HG02981 (cell line): Measurements from ENCODE around the gene BSND.

Experiments used
- ATAC-seq: cut with Tn5 transposase; IDR thresholded peaks from one replicate; pipeline ENCODE4 v1.9.1; 2021; ENCODE audit warnings: mild to moderate bottlenecking, moderate library complexity; ENCODE audit not compliant: unreplicated experiment

BSND gene

DNA sequence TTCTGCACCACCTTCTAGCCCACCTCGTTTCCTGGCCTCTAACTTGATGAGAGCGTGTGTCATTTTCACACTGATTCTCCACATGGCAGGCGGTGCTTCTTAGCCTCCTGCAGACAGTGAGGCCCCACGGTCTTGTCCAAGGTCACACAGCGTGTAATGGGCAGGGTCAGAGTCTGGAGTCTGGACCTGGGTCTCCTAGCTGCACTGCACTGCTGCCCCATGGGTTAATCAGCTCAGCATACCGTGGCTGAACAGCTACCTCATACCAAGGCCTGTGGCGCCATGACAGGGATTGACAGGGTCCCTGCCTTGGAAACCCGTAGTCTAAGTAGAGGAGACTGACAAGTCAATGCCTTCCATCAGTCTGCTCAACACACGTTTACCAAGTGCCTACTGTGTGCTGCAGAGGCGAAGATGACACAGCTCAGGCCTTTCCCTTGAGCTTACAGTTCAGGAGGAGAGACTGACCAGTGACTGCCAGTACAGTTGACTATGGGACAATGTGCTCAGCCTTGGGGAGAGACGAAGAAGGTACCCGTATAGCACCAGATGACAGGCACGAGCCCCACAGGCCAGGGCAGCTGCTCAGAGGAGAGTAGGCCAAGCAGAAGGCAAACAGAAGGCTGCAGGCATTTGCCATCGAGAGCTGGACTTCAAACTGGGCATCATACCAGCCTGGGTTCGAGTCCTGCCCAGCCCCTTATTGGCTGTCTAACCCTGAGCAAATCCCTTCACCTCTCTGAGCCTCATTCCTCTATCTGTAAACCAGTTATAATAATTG, 46.1 kb downstream of the BSND start:
- ATAC-seq = no peak

DNA sequence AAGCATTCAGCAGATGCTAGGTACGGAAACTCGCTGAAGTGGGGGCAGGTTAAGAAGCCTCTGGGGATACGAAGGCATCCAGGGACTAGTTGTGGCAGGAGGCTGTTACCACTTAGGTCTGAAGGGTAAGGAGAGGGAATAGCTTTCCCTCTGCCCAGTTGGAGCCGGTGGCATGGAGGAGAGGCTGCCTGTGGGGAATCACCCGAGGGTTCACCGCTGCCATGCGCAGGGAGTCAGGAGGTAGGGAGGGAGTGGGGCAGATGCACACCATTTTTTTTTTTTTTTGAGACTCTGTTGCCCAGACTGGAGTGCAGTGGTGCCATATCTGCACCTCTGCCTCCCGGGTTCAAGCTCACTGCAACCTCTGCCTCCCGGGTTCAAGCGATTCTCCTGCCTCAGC, 46.7 kb downstream of the BSND start:
- no peak for ATAC-seq

DNA sequence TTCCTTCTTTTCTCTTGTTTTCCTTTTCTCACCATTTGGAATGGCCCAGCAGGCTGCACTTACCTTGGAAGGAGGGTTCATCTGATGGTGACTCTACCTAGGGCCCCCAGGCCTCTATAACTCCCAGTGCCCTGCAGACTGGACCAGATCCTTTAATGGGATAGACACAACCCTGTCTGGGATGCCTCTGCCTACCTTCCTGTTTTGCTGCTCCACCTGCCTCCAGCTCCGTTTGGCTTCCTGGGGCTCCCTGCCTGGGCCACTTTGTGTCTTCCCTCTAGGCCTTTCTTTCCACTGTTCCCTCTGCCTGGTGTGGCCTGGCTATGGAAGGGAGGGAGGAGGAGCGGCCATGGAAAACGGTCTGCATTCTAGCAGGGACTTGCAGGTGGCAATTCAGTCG, 48.1 kb downstream of the BSND start:
- no peak for ATAC-seq

DNA sequence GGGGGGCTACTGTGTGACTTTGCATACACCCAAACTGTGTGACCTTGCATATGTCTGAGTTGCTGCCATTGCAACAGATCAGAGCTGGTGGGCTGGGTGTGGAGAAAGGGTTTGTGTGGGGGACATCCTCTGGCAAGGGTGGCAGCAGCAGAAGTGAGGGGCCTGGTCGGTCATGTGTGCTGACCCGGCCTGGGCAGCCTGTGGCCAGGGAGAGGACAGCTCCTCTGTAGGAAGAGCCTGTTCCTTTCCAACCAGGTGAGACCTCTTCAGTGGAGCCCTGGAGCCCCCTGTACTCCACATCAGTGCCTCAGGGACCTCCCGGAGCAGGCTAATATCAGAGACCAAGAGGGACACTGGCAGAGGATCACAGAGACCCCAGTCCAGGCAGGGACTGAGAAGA, 48.9 kb downstream of the BSND start:
- no peak for ATAC-seq

DNA sequence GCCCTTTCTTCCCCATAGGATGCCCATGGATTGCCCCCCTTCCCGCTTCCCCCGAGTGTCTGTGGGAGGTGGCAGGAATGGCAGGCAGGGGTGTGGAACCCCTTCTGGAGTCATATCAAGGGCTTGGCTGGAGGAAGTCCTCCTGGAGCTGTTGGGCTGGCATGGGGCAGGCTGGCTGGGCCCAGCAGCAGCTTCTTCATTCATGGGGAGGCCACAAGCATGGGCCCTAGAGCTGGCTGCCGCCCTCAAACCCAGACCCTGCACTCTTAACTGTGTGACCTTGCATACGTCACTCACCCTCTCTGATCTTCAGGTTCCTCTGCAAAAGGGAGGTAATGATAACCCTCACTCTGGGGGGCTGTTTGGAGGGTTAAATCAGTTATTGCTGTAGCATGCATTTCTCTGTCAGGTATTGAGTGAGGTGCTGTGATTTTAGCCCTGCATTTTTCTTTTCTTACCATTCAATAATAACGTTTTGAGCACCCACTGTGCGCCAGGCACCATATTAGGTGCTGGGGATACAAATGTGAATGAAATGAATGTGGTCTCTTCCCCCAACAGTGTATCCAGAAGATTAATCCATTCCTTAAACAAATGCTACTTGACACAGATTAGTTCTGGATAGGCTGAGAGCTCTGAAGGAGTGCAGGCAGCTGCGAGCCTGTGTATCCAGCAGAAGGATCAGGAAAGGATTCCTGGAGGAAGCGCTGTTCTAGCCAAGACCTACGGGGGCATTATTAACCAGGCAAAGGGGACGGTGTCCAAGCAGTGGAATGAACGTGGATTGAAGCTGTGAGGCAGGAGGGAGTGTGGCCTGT, 49.9 kb downstream of the BSND start:
- no peak for ATAC-seq

DNA sequence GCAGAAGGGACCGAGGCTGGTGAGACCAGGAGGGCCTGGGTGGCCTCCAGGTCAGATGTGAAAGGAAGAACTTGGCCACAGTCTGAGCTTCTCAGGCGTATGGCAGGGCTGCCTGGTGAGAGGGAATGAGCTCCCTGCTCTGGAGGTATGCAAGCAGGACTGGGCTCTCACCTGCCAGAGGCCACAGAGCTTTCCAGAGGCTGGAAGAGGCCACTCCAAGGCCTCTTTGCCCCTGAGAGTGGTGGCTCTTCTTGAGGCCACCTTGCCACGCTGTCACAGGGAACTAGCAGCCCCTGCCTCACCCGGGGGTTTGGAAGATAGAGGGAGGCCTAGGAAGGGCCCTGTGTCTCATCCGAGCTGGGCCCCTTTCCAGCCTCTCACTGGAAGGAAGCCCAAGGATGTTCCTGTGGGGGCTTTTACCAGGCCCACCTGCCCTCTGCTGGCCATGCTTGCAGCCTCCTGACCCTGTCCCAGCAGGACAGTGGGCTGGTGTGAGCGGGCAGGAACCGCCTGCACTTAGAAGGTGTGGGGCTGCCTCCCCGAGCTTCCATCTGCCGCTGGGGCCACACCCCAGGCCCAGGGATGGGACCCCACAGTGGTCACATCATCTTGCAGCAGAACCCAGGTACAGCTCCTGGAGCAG, 50.7 kb downstream of the BSND start:
- no peak for ATAC-seq

DNA sequence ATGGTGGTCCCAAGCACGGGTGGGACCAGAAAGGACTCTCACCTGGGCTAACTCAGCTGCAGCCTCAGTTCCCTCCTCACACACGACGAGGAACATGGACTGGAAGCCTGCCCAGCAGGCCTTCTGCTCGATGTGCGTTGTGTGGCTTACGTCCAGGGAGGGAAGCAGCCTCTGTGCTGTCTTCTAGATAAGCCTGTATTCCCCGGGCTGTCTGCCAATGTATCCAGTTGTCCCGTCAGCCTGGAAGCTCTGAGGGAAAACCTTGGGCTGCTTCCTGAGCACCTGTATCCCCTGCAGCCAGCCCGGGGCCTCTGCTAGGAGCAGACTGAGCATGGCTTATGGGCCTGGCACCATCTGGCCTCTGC, 51.2 kb downstream of the BSND start:
- ATAC-seq = no peak

DNA sequence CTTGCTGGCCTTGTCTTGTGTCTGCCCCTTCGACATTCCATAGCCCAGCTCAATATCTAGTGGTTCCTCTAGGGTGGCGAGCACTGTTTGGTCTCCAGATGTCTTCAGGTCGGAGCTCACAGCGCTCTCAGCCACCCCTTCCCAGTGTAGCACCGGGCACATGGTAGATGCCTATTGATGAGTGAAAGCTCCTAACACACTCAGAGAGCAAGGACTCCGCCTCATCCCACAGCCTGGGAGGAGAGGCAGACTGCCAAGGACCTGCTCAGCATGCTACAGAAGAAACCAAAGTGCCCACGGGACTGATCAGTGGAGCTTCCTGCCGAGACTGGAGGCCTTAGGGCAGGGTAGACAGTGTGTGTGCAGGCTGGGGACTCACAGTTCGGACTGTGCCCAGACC, 51.5 kb downstream of the BSND start:
- ATAC-seq = no peak

DNA sequence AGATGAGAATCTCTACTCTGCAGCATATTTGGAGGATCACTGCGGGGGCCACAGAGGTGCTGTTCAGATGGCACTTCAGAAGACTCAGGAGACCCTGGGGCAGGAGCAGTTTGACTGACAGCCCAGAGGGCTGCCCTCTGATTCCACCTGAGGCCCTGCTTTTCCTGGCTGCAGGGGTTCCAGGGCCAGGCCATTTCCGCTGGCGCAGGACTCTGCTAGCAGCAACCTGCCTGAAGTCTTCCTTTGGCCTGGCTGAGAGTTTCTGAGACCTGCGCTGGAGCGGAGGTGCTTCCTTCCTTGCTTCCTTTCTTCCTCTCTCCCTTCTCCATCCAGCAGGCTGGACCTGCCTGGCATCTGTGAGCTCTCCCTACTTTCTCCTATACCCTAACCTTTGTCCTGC, 52.4 kb downstream of the BSND start:
- no peak for ATAC-seq

DNA sequence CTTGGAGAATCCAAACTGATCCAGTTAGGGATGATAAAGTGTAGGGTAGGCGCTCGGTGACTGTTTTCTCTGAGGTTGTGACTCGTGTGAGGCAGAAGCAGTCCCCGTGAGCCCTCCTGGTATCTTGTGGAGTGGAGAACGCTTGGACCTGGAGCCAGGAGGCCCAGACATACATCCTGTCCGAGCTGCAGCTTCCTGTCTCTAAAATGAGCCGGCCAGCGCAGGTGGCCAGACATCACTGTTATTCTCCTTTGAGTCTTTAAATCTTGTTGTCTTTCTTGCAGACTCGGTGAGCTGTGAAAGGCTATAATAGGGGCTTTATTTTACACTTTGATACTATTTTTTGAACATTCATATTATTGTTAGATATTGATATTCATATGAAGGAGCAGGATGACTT, 52.9 kb downstream of the BSND start:
- no peak for ATAC-seq

DNA sequence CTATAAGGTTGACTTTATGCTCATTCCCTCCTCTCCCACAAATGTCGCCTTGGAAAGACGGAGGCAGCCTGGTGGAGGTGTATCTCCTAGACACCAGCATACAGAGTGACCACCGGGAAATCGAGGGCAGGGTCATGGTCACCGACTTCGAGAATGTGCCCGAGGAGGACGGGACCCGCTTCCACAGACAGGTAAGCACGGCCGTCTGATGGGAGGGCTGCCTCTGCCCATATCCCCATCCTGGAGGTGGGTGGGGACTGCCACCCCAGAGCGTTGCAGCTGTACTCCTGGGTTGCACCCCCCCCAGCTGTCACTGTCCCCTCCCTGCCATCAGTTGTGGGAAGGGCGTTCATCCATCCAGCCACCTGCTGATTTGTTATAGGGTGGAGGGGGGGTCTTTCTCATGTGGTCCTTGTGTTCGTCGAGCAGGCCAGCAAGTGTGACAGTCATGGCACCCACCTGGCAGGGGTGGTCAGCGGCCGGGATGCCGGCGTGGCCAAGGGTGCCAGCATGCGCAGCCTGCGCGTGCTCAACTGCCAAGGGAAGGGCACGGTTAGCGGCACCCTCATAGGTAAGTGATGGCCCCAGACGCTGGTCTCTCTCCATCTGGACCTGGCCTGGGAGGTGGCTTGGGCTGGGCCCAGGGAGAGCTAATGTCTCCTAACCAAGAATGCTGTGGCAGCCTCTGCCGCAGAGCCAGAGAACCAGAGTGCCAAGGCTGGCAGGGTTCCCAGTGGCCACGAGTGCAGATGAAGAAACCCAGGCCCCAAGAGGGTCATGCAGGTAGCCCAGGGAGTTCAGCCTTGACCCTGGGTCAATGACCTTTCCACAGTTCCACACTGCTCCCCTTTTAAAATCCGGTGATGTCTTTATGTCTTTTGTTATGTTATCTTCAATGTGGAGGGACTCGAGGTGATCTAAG, 53.7 kb downstream of the BSND start:
- ATAC-seq = no peak

DNA sequence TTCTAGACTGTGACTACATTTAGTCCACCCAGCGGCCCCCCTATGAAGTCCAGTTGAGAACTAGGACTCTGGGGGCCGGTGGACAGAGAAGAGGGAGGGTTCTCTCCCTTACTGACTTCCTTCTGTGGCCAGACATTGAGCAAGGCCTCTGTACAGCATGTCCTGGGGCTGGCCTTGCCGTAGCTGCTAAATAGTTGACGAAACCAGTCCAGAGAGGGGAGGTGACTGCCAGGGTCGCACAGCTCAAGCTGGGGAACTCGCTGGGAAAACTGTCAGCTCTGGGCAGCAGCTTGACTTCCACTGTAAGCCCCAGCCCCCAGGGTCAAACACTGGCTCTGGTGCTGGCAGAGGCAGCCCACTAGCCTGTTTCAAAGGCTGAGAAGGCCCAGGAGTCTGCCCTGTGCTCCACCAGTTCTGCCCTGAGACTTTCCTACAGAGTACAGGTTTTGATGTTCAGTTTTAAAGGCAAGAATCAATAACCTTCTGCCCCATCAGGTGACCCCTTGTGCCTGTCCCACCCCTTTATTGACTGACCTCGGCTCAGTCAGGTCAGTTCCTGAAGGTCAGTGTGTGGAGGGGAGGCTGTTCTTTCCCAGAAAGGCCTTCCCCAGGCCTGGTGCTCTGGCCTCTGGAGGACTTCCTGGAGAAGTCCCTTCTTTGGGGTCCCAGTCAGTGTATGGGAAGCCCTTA, 54.7 kb downstream of the BSND start:
- ATAC-seq = no peak

DNA sequence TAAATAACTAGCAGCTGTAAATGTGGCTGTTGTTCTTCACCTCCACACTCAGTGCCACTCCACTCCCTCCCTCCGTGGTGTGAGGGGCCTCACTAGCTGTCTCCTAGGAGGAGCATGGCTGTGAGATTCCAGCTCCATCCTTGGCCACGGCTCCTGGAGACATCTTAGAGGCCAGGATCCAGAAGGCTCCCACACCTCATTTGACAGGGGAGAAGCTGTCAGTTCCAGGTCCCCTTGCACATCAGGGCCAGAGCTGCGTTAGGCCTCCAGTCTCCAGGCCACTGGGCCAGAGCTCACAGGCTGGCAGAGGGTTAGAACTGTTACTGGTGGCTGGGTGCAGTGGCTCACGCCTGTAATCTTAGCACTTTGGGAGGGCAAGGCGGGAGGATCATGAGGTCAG, 55.7 kb downstream of the BSND start:
- ATAC-seq = no peak

DNA sequence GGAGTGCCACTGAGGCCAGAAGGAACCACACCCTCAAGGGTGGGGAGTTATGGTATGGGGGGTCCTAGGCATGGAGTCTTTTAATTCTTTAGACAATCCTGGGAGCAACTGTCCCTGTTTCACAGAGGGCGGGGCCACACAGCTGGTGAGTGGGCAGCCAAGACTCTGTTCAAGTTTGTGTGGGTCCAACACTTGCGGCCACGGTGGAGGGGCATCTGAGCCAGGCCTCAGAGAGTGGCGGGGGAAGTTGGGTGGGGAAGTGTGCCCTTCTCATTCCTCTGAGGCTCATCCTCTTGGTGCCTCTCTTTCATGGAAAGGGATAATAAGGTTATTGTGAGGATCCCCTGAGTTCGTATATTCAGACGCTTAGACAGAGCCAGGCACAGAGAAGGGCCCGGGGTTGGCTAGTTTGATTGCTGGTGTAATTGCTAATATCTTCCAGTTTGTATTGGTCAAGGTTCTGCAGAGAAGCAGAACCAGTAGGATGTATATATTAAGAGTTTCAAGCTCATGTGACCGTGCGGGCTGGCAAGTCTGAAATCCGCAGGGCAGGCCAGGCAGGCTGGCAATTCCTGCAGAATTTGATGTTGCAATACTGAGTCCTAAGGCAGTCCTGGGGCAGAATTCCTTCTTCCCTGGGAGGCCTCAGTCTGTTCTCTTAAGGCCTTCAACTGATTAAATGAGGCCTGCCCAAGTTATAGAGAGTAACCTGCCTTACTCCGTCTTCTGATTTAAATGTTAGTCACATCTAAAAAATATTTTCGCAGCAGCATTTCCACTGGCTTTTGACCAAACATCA, 56.5 kb downstream of the BSND start:
- ATAC-seq = no peak

DNA sequence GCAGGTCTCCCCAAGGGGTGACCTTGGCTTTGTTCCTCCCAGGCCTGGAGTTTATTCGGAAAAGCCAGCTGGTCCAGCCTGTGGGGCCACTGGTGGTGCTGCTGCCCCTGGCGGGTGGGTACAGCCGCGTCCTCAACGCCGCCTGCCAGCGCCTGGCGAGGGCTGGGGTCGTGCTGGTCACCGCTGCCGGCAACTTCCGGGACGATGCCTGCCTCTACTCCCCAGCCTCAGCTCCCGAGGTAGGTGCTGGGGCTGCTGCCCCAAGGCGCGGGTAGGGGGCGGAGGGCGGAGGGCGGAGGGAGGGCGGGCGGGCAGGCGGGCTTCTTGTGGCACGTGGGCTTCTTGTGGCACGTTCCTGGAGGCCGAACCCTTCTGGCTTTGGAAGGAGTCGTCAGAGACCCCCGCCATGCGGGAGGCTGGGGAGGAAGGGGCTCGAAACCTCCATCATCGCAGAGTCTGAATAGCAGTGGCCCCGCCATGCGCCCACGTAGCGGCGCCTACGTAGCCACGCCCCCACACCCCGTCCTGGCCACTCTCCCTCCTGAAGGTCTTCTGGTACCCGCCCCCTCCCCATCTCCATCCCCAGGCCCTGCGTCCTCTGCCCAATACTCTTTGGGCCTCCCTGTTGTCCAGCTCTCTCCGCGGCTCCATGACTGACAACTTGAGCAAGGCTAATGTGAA, 57.4 kb downstream of the BSND start:
- no peak for ATAC-seq

DNA sequence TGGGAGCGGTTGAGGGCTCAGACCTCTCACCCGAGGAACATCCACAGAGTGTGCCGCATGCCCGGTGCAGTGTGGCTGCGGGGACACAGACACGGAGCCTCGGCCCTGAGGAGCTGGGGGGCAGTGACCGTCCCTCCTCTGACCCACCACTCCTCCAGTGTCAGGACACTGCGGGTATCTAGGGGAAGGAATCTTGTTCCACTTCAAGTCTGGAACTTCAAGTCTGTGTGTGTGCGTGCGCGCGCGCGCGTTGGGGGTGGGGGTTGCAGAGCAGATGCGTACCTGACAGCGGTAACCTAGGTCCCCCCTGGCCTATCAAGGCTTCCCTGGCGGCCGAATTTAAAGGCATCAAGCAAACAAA, 57.9 kb downstream of the BSND start:
- no peak for ATAC-seq

DNA sequence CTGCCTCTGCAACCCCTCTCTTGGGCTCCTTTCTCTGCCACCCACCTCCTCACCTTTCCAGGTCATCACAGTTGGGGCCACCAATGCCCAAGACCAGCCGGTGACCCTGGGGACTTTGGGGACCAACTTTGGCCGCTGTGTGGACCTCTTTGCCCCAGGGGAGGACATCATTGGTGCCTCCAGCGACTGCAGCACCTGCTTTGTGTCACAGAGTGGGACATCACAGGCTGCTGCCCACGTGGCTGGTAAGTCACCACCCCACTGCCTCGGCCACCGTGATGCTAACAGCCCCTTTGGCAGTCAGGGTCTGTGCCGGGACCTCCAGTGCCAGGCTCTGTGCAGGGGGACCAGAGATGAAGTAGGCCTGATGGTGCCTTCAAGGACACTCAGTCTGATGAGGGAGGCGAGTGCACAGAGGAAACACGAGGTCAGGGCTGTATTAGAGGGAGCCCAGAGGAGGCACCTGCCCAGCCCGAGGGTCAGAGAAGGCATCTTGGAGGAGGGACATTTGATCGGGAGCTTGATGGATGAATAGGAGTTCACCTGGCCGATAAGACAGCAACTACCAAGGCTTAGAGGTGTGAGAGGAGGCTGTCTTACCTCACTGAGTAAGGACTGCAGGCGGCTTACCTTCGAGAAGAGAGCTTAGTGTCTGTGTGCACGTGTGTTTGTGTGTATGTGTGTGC, 58.7 kb downstream of the BSND start:
- no peak for ATAC-seq

DNA sequence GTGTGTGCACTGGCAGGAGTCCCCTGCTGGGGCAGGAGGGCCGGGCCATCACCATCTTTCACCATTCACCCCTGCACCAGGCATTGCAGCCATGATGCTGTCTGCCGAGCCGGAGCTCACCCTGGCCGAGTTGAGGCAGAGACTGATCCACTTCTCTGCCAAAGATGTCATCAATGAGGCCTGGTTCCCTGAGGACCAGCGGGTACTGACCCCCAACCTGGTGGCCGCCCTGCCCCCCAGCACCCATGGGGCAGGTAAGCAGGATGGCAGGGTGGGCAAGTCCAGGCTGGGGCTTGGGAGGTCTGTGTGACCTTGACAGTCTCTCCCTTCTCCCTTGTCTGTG, 59.2 kb downstream of the BSND start:
- ATAC-seq = no peak
